K562 (cell line): Measurements from ENCODE around the gene WDR13. TPM values are rescaled to one million over a fixed set of nuclear protein-coding genes. Genes with fewer than 3 reads are reported as not detected.

Experiments used
- KDM2B ChIP-seq: fragments of 250-450 bp; sonication (Bioruptor Pico); IDR thresholded peaks from 2 replicates; pipeline ENCODE4 v1.8.0; 2021; ENCODE audit warnings: mild to moderate bottlenecking, moderate library complexity
- KLF10 ChIP-seq: fragments of 250-450 bp; sonication (Bioruptor Pico); IDR thresholded peaks from 2 replicates; pipeline ENCODE4 v1.6.1; 2021; ENCODE audit warnings: matching md5 sums
- LCOR ChIP-seq: sonication (generic); formaldehyde crosslinking; IDR thresholded peaks from 2 replicates; pipeline ENCODE4 v1.8.0; 2022; ENCODE audit warnings: mild to moderate bottlenecking, missing genetic modification reagents
- SIN3A ChIP-seq, 2 experiments: fragments of 150-350 bp in 1 of 2; IDR thresholded peaks; 2 replicates each; pipeline ENCODE4 v1.6.1; 2011 to 2016; ENCODE audit warnings: borderline replicate concordance in 2 of 2, low read depth in 2 of 2, low read length in 2 of 2, mild to moderate bottlenecking in 2 of 2, moderate library complexity in 2 of 2; ENCODE audit not compliant: control insufficient read depth in 1 of 2
- SMAD2 ChIP-seq: fragments of 150-350 bp; IDR thresholded peaks from 2 replicates; pipeline ENCODE4 v1.6.1; 2014; ENCODE audit warnings: low read depth, mild to moderate bottlenecking, low read length
- SNRNP70 ChIP-seq: fragments of 200-400 bp; formaldehyde crosslinking; optimal IDR thresholded peaks from 2 replicates; pipeline ENCODE3; 2017; ENCODE audit warnings: low read depth, low read length
- TAL1 ChIP-seq: fragments of 450-650 bp; IDR thresholded peaks from 2 replicates; pipeline ENCODE4 v1.6.1; 2016; ENCODE audit warnings: mild to moderate bottlenecking
- ZBTB43 ChIP-seq: sonication (generic); formaldehyde crosslinking; IDR thresholded peaks from 2 replicates; pipeline ENCODE4 v1.8.0; 2023; ENCODE audit warnings: mild to moderate bottlenecking, missing genetic modification reagents
- ZNF436 ChIP-seq: fragments of 250-450, 450-650 bp; sonication (Bioruptor Pico); formaldehyde crosslinking; IDR thresholded peaks from 2 replicates; pipeline ENCODE4 v1.7.0; 2020; ENCODE audit warnings: mild to moderate bottlenecking
- polyA plus RNA-seq, 8 experiments: library from polyadenylated mRNA; depleted of rRNA in 4 of 8; stranded (reverse) in 5 of 8; unstranded in 3 of 8; fragments of >200 nt; fragmentation: Nextera tagmentation in 2 of 8; fragmentation: Illumina TruSeq in 1 of 8; extraction: Ambion mirVana in 2 of 8; extraction: Trizol in 1 of 8; gene quantifications; 2 replicates each; pipeline versions ENCODE4 v1.2.1 to v1.2.3, GENCODE V29; 2011 to 2014; ENCODE audit warnings: inconsistent platforms in 1 of 8, missing spikeins in 1 of 8
- total RNA-seq, 7 experiments: library from RNA; depleted of rRNA in 6 of 7; stranded (reverse); fragments of >200 nt in 6 of 7; fragmentation: Illumina TruSeq in 2 of 7; extraction: Trizol in 2 of 7; gene quantifications; 2 replicates each; pipeline versions ENCODE4 v1.2.1 to v1.2.3, GENCODE V29; 2011 to 2021; ENCODE audit warnings: low replicate concordance in 1 of 7
- TF ChIP-seq, protein P1 (sequence below), 2 experiments: fragments of 450-650 bp; IDR thresholded peaks; 2 replicates each; pipeline ENCODE4 v1.6.1; 2016; ENCODE audit warnings: mild to moderate bottlenecking in 2 of 2, borderline replicate concordance in 1 of 2, low read depth in 1 of 2, moderate library complexity in 1 of 2
- TF ChIP-seq, protein P2 (sequence below): fragments of 200-800 bp; sonication (Bioruptor generic); IDR thresholded peaks from 2 replicates; pipeline ENCODE4 v1.6.1; 2016; ENCODE audit warnings: missing genetic modification characterization, missing compliant biosample characterization

WDR13 gene
- total and polyA plus RNA-seq, 9 of the 15 experiments (the other 6 are each of a cell fraction or from before 2014, with no cell fraction given), result 7.4 to 70.5 (median 31.4) TPM

GRCh38 chrX:48617542-48618340, 20.4 kb downstream of the WDR13 start (continued):
- TF ChIP-seq, protein P1, sequence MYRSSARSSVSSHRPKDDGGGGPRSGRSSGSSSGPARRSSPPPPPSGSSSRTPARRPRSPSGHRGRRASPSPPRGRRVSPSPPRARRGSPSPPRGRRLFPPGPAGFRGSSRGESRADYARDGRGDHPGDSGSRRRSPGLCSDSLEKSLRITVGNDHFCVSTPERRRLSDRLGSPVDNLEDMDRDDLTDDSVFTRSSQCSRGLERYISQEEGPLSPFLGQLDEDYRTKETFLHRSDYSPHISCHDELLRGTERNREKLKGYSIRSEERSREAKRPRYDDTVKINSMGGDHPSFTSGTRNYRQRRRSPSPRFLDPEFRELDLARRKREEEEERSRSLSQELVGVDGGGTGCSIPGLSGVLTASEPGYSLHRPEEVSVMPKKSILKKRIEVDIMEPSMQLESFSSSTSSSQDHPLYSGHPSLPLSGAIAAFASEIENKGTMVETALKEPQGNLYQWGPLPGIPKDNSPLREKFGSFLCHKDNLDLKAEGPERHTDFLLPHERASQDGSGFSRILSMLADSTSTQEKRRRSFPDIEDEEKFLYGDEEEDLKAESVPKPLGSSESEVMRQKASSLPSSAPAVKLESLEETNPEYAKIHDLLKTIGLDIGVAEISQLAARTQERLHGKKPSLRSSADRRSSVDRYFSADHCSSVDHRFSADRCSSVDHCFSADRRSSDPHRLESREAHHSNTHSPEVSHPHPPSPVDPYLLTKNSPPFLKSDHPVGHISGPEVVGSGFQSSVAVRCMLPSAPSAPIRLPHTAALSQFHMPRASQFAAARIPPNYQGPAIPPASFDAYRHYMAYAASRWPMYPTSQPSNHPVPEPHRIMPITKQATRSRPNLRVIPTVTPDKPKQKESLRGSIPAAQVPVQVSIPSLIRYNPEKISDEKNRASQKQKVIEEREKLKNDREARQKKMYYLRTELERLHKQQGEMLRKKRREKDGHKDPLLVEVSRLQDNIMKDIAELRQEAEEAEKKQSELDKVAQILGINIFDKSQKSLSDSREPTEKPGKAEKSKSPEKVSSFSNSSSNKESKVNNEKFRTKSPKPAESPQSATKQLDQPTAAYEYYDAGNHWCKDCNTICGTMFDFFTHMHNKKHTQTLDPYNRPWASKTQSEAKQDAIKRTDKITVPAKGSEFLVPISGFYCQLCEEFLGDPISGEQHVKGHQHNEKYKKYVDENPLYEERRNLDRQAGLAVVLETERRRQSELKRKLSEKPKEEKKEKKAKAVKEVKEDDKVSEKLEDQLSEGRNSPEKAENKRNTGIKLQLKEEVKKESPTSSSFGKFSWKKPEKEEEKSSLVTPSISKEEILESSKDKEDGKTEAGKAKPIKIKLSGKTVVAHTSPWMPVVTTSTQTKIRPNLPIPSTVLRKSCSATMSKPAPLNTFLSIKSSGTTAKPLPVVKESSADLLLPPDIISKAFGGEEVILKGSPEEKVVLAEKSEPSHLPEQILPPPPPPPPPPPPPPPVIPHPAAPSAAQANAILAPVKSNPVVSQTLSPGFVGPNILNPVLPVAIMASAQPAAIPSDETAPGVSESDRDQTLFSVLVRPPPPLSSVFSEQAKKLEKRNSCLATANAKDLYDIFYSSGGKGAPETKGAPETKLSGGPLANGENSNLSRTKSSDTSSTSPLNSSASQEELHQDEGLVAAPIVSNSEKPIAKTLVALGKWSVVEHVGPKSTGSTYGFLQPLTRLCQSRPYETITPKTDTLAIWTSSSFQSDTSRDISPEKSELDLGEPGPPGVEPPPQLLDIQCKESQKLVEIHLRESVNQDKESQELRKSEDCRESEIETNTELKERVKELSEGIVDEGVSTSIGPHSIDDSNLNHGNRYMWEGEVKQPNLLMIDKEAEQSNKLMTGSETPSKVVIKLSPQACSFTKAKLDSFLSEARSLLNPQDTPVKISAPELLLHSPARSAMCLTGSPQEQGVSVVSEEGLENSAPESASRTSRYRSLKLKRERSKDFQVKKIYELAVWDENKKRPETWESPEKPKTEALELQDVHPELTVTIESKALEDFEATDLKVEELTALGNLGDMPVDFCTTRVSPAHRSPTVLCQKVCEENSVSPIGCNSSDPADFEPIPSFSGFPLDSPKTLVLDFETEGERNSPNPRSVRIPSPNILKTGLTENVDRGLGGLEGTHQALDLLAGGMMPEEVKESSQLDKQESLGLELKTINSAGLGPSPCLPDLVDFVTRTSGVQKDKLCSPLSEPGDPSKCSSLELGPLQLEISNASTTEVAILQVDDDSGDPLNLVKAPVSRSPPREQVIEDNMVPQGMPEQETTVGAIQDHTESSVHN (IDR thresholded peaks at IDR 0.05; ENCODE audit: borderline replicate concordance in 1 of 2, low read depth in 1 of 2), result no peak
- TF ChIP-seq KDM2B (CRISPR knock-in tag) (no peak), ZBTB43 (CRISPR knock-in tag) (no peak), KLF10 (CRISPR knock-in tag) (no peak), SMAD2 (no peak), SNRNP70 (no peak), TAL1 (peak; percentile 75), LCOR (CRISPR knock-in tag) (no peak), ZNF436 (CRISPR knock-in tag) (no peak), SIN3A (IDR thresholded peaks at IDR 0.05; ENCODE audit: borderline replicate concordance in 2 of 2, control insufficient read depth in 1 of 2, low read depth in 2 of 2, low read length in 2 of 2) (no peak)
- TF ChIP-seq, protein P2, sequence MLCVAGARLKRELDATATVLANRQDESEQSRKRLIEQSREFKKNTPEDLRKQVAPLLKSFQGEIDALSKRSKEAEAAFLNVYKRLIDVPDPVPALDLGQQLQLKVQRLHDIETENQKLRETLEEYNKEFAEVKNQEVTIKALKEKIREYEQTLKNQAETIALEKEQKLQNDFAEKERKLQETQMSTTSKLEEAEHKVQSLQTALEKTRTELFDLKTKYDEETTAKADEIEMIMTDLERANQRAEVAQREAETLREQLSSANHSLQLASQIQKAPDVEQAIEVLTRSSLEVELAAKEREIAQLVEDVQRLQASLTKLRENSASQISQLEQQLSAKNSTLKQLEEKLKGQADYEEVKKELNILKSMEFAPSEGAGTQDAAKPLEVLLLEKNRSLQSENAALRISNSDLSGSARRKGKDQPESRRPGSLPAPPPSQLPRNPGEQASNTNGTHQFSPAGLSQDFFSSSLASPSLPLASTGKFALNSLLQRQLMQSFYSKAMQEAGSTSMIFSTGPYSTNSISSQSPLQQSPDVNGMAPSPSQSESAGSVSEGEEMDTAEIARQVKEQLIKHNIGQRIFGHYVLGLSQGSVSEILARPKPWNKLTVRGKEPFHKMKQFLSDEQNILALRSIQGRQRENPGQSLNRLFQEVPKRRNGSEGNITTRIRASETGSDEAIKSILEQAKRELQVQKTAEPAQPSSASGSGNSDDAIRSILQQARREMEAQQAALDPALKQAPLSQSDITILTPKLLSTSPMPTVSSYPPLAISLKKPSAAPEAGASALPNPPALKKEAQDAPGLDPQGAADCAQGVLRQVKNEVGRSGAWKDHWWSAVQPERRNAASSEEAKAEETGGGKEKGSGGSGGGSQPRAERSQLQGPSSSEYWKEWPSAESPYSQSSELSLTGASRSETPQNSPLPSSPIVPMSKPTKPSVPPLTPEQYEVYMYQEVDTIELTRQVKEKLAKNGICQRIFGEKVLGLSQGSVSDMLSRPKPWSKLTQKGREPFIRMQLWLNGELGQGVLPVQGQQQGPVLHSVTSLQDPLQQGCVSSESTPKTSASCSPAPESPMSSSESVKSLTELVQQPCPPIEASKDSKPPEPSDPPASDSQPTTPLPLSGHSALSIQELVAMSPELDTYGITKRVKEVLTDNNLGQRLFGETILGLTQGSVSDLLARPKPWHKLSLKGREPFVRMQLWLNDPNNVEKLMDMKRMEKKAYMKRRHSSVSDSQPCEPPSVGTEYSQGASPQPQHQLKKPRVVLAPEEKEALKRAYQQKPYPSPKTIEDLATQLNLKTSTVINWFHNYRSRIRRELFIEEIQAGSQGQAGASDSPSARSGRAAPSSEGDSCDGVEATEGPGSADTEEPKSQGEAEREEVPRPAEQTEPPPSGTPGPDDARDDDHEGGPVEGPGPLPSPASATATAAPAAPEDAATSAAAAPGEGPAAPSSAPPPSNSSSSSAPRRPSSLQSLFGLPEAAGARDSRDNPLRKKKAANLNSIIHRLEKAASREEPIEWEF (CRISPR knock-in tag), result no peak
